Measurements from ENCODE around the gene FLNB.

The FLNB gene

GRCh38 chr3:58137306-58137705 lies 129.1 kb downstream of the FLNB start:
- no peak for DNase-seq

- no peak for DNase-seq
Measured at GRCh38 chr3:58141766-58142345, 133.6 kb downstream of the FLNB start.

GRCh38 chr3:58143417-58144055 lies 135.3 kb downstream of the FLNB start:
- DNase-seq = no peak

- DNase-seq = no peak
Measured at GRCh38 chr3:58144478-58145325, 136.5 kb downstream of the FLNB start.

GRCh38 chr3:58148049-58148448 lies 139.8 kb downstream of the FLNB start:
- no peak for DNase-seq

- no peak for DNase-seq
Measured at GRCh38 chr3:58150130-58150809, 142.0 kb downstream of the FLNB start.

GRCh38 chr3:58150810-58151199 lies 142.6 kb downstream of the FLNB start:
- DNase-seq = no peak

GRCh38 chr3:58151637-58152036 lies 143.4 kb downstream of the FLNB start:
- no peak for DNase-seq

- no peak for DNase-seq
Measured at GRCh38 chr3:58152225-58153015, 144.2 kb downstream of the FLNB start.

- DNase-seq = no peak
Measured at GRCh38 chr3:58153371-58153770, 145.1 kb downstream of the FLNB start.

- DNase-seq = no peak
Measured at GRCh38 chr3:58154626-58155449, 146.6 kb downstream of the FLNB start.

GRCh38 chr3:58155838-58156237 lies 147.6 kb downstream of the FLNB start:
- DNase-seq = no peak

- DNase-seq = no peak
Measured at GRCh38 chr3:58157700-58158099, 149.5 kb downstream of the FLNB start.

GRCh38 chr3:58158442-58159153 lies 150.4 kb downstream of the FLNB start:
- no peak for DNase-seq

GRCh38 chr3:58160399-58160798 lies 152.2 kb downstream of the FLNB start:
- DNase-seq = no peak

- DNase-seq = no peak
Measured at GRCh38 chr3:58161435-58162398, 153.5 kb downstream of the FLNB start.

- peak; percentile 43 for DNase-seq
Measured at GRCh38 chr3:58163234-58163633, 155.0 kb downstream of the FLNB start.

- peak; percentile 32 for DNase-seq
Measured at GRCh38 chr3:58164199-58164879, 156.1 kb downstream of the FLNB start.

Measured in right kidney (tissue), 1 donor.